WTC11 (cell line): ENCODE measurements around the gene NUAK1. TPM values are rescaled to one million over a fixed set of nuclear protein-coding genes. Genes with fewer than 3 reads are reported as not detected.

ENCODE experiments used
- ATAC-seq: fragments of 200-7000 bp; cut with Tn5 transposase; 2 replicates; pipeline ENCODE4 v1.10.0; 2021; ENCODE audit warnings: mild to moderate bottlenecking, moderate library complexity
- CTCF ChIA-PET: fragments of 300-600 bp; sonication (Branson Sonifier 250); formaldehyde crosslinking; loops from one replicate; lab custom pipeline; 2021; ENCODE audit warnings: antibody characterized with exemption; lab: Charles Lee
- POLR2A ChIA-PET: fragments of 350-600 bp; sonication (Branson Sonifier 250); formaldehyde crosslinking; loops from one replicate; lab custom pipeline; 2021; ENCODE audit warnings: antibody characterized with exemption; lab: Charles Lee
- DNase-seq: peaks from one replicate; pipeline ENCODE4 v3.0.0; 2021; ENCODE audit warnings: low spot score
- H3K27ac Mint-ChIP-seq: 2 replicates; pipeline ENCODE4 v1.8.0; 2021; ENCODE audit warnings: mixed read lengths
- H3K27me3 Mint-ChIP-seq: 2 replicates; pipeline ENCODE4 v1.8.0; 2021; ENCODE audit warnings: low read depth, mild to moderate bottlenecking, moderate library complexity, mixed read lengths
- H3K36me3 Mint-ChIP-seq: 2 replicates; pipeline ENCODE4 v1.8.0; 2021; ENCODE audit warnings: mixed read lengths
- H3K4me1 Mint-ChIP-seq: 2 replicates; pipeline ENCODE4 v1.8.0; 2022; ENCODE audit warnings: mixed read lengths
- H3K4me3 Mint-ChIP-seq: 2 replicates; pipeline ENCODE4 v1.8.0; 2021; ENCODE audit warnings: mild to moderate bottlenecking, moderate library complexity, mixed read lengths
- H3K9me3 Mint-ChIP-seq: 2 replicates; pipeline ENCODE4 v1.8.0; 2021; ENCODE audit warnings: mixed read lengths
- ARID4B ChIP-seq: sonication (generic); formaldehyde crosslinking; IDR thresholded peaks from 2 replicates; pipeline ENCODE4 v1.8.0; 2023; ENCODE audit warnings: missing genetic modification reagents, mild to moderate bottlenecking, borderline replicate concordance
- ATF1 ChIP-seq: sonication (generic); formaldehyde crosslinking; IDR thresholded peaks from 2 replicates; pipeline ENCODE4 v1.8.1; 2023; ENCODE audit warnings: mild to moderate bottlenecking, moderate library complexity, missing genetic modification reagents
- ATF2 ChIP-seq: sonication (generic); formaldehyde crosslinking; IDR thresholded peaks from 2 replicates; pipeline ENCODE4 v1.8.1; 2022; ENCODE audit warnings: low read depth, missing genetic modification reagents, borderline replicate concordance
- ATF6 ChIP-seq: sonication (generic); formaldehyde crosslinking; IDR thresholded peaks from 2 replicates; pipeline ENCODE4 v1.8.1; 2023; ENCODE audit warnings: mild to moderate bottlenecking, missing genetic modification reagents
- ESRRA ChIP-seq: sonication (generic); formaldehyde crosslinking; IDR thresholded peaks from 2 replicates; pipeline ENCODE4 v1.8.1; 2022; ENCODE audit warnings: mild to moderate bottlenecking, missing genetic modification reagents, borderline replicate concordance
- FOXJ3 ChIP-seq: sonication (generic); formaldehyde crosslinking; IDR thresholded peaks from 2 replicates; pipeline ENCODE4 v1.9.0; 2021; ENCODE audit warnings: missing genetic modification reagents, mild to moderate bottlenecking, borderline replicate concordance
- FOXP1 ChIP-seq: sonication (generic); formaldehyde crosslinking; IDR thresholded peaks from 2 replicates; pipeline ENCODE4 v1.8.0; 2022; ENCODE audit warnings: missing genetic modification reagents, mild to moderate bottlenecking, moderate library complexity, borderline replicate concordance
- GABPB1 ChIP-seq: sonication (generic); formaldehyde crosslinking; IDR thresholded peaks from 2 replicates; pipeline ENCODE4 v1.8.1; 2023; ENCODE audit warnings: mild to moderate bottlenecking, missing genetic modification reagents
- JUN ChIP-seq: sonication (generic); formaldehyde crosslinking; IDR thresholded peaks from 2 replicates; pipeline ENCODE4 v1.8.0; 2023; ENCODE audit warnings: mild to moderate bottlenecking, missing genetic modification reagents
- MAX ChIP-seq: sonication (generic); formaldehyde crosslinking; IDR thresholded peaks from 2 replicates; pipeline ENCODE4 v1.8.0; 2022; ENCODE audit warnings: mild to moderate bottlenecking, missing genetic modification reagents
- NR1H2 ChIP-seq: sonication (generic); formaldehyde crosslinking; IDR thresholded peaks from 2 replicates; pipeline ENCODE4 v1.9.0; 2021; ENCODE audit warnings: mild to moderate bottlenecking, moderate library complexity, missing genetic modification reagents
- PRRX2 ChIP-seq: fragments of 250-450 bp; sonication (Bioruptor Pico); IDR thresholded peaks from 2 replicates; pipeline ENCODE4 v1.8.0; 2021; ENCODE audit warnings: mild to moderate bottlenecking
- RELA ChIP-seq: sonication (generic); formaldehyde crosslinking; IDR thresholded peaks from 2 replicates; pipeline ENCODE4 v1.8.1; 2022; ENCODE audit warnings: missing genetic modification reagents, mild to moderate bottlenecking, borderline replicate concordance
- SMAD3 ChIP-seq: sonication (generic); formaldehyde crosslinking; IDR thresholded peaks from 2 replicates; pipeline ENCODE4 v1.8.0; 2022; ENCODE audit warnings: missing genetic modification reagents, mild to moderate bottlenecking, borderline replicate concordance
- SP1 ChIP-seq: sonication (generic); formaldehyde crosslinking; conservative IDR thresholded peaks from 2 replicates; pipeline ENCODE4 v1.8.1; 2022; ENCODE audit warnings: missing genetic modification reagents
- TP53 ChIP-seq: sonication (generic); formaldehyde crosslinking; IDR thresholded peaks from 2 replicates; pipeline ENCODE4 v1.8.1; 2023; ENCODE audit warnings: mild to moderate bottlenecking, missing genetic modification reagents
- USF1 ChIP-seq: sonication (generic); formaldehyde crosslinking; IDR thresholded peaks from 2 replicates; pipeline ENCODE4 v1.8.0; 2022; ENCODE audit warnings: mild to moderate bottlenecking, missing genetic modification reagents
- ZNF263 ChIP-seq: sonication (generic); formaldehyde crosslinking; IDR thresholded peaks from 2 replicates; pipeline ENCODE4 v1.8.1; 2022; ENCODE audit warnings: low read depth, mild to moderate bottlenecking, moderate library complexity, missing genetic modification reagents
- ZNF317 ChIP-seq: sonication (generic); formaldehyde crosslinking; IDR thresholded peaks from 2 replicates; pipeline ENCODE4 v1.8.1; 2023; ENCODE audit warnings: low read depth, mild to moderate bottlenecking, moderate library complexity, missing genetic modification reagents, borderline replicate concordance
- ZNF416 ChIP-seq: fragments of 250-450 bp; sonication (Bioruptor Pico); IDR thresholded peaks from 2 replicates; pipeline ENCODE4 v1.9.0; 2021; ENCODE audit warnings: mild to moderate bottlenecking, inconsistent platforms
- ZNF532 ChIP-seq: fragments of 250-450 bp; sonication (Bioruptor Pico); IDR thresholded peaks from 2 replicates; pipeline ENCODE4 v1.9.0; 2021; ENCODE audit warnings: mild to moderate bottlenecking, borderline replicate concordance
- total RNA-seq: library from RNA; stranded (reverse); gene quantifications from 3 replicates; pipeline ENCODE4 v1.2.3, GENCODE V29; 2021

Gene NUAK1
- total RNA-seq, 1 experiment from 2014 or later = 15.9 TPM

- Mint-ChIP-seq H3K4me1 (peaks cover 69% of the 10 kb centered on the region), H3K4me3 (peak overlapping the region; percentile 70), H3K27ac (no peak overlapping the region), H3K27me3 (peaks cover 7% of the 10 kb centered on the region), H3K36me3 (no peaks in the 10 kb centered on the region; the same call in 1 of the 2 replicates), H3K9me3 (no peaks in the 10 kb centered on the region)
- ATAC-seq = no peak
- ChIA-PET CTCF (interaction anchor here (1.4 to 1.5 kb wide), 2 partner anchors 83 to 721 kb away, joined by 5 to 6 read pairs; no protein-coding TSS in a partner anchor), POLR2A (interaction anchor here (0.6 kb wide), 1 partner anchor 773 kb away, joined by 3 read pairs; no protein-coding TSS in a partner anchor)
- DNase-seq = no peak
- no peak for TF ChIP-seq ATF6 (CRISPR knock-in tag)
- TF ChIP-seq ZNF532 = no peak
- no peak for TF ChIP-seq SMAD3 (CRISPR knock-in tag)
- TF ChIP-seq ZNF416 = no peak
- TF ChIP-seq TP53 (CRISPR knock-in tag) = no peak
- TF ChIP-seq FOXP1 = no peak
- TF ChIP-seq RELA = no peak
These were observed 2.2 kb upstream of the NUAK1 start for GRCh38 chr12:106141003-106141402.

- peak overlapping the region; percentile 76 for H3K27ac Mint-ChIP-seq
- H3K27me3 Mint-ChIP-seq = peaks cover 7% of the 10 kb centered on the region
- POLR2A ChIA-PET = interaction anchor here (0.8 to 2.0 kb wide), 4 partner anchors 11 to 84 kb away, joined by 3 to 10 read pairs (median 4); no protein-coding TSS in a partner anchor
- no peaks in the 10 kb centered on the region; the same call in 1 of the 2 replicates for H3K36me3 Mint-ChIP-seq
- ATAC-seq = no peak; the same call in 1 of the 2 replicates
- peaks cover 69% of the 10 kb centered on the region for H3K4me1 Mint-ChIP-seq
- peak overlapping the region; percentile 70 for H3K4me3 Mint-ChIP-seq
- CTCF ChIA-PET = interaction anchor here (1.6 to 4.5 kb wide), 2 partner anchors 9 to 83 kb away, joined by 8 to 36 read pairs; no protein-coding TSS in a partner anchor
- no peaks in the 10 kb centered on the region for H3K9me3 Mint-ChIP-seq
- no peak for DNase-seq
- no peak for TF ChIP-seq ZNF317 (CRISPR knock-in tag)
- TF ChIP-seq NR1H2 (CRISPR knock-in tag) = no peak
- no peak for TF ChIP-seq PRRX2 (CRISPR knock-in tag)
- no peak for TF ChIP-seq GABPB1 (CRISPR knock-in tag)
- no peak for TF ChIP-seq ARID4B
- no peak for TF ChIP-seq FOXJ3
- TF ChIP-seq ATF1 (CRISPR knock-in tag) = no peak
- no peak for TF ChIP-seq USF1
- TF ChIP-seq MAX = no peak
- TF ChIP-seq JUN (CRISPR knock-in tag) = no peak
- TF ChIP-seq FOXP1 = no peak
- TF ChIP-seq ESRRA (CRISPR knock-in tag) = no peak
- no peak for TF ChIP-seq ZNF263 (CRISPR knock-in tag)
- no peak for TF ChIP-seq ATF2 (CRISPR knock-in tag)
- no peak for TF ChIP-seq SP1 (CRISPR knock-in tag)
These were observed 1.7 kb upstream of the NUAK1 start for GRCh38 chr12:106140223-106140986.
